GM18907 (cell line): ENCODE data around the gene DYRK1B.

ENCODE experiments used
- ATAC-seq: cut with Tn5 transposase; IDR thresholded peaks from one replicate; pipeline ENCODE4 v1.9.1; 2021; ENCODE audit warnings: mild to moderate bottlenecking, moderate library complexity; ENCODE audit not compliant: unreplicated experiment

DYRK1B gene

DNA sequence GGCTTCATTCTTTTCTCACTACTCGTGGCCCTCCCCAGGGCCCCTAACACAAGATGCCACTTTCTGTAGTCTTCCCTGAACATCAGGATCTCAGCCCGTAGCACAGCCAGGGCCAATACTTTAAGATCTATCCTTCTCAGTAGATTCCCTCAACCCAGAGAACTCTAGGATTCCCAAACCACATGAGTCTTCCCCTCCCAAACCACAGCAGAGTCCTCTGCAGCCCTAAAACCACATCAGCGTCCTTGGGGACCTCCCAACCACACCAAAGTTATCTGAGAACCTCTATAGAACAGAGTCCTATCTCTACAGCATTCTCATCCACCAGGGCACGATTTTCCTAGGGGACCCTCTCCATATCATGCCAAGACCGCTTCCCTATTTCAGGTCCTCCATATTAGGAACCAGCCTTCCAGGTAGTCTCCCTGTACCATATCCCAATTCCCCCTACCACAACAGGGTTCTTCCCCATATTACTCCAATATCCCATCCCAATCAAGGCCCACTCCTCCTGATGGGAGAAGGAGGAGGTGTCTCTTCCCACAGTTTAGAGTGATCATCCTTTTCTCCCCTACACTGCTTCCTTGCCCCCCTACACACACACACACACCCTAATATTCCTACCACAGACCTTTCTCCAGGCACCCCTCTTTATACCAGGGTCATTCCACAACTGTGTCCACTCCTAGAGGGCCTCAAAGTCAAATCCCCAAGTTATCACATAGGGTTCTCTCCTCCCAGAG is 1.4 kb downstream of the DYRK1B start:
- ATAC-seq = no peak

DNA sequence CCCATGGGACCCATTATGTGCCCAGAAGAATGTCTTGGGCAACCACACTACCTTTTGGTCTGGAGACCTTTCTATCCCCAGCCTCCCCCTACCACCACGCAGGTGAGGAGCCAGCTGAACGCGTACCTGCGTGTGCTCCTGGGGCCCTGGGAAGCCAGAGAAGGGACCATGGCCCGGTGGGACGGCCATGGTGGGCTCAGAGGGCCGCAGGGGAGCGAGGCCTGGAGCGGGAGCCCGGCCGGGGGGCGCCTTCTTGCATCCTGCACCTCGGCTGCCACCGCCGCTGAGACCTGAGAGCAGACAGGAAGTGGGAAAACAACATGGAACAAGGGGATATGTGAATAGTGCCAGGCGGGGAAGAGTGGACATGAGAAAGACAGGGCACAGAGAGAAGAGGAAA is 2.3 kb downstream of the DYRK1B start:
- no peak for ATAC-seq

DNA sequence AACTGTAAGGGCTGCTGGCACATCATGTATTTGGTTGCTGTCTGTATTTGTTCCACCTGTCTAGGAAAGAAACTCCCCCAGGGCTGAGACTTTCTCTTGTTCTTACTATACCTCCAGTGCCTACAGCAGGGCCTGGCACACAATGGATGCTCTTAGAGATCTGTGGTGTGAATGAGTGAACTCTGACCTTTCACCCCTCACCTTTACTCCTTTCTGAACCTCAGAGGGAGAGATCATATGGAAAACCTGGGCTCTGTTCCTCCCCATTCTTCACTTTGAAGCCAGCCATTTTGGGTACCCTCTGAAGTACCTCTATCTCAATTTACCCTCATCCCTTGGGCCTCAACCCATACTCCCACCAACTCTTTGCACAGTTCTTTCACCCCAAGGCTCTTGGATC is 3.1 kb downstream of the DYRK1B start:
- no peak for ATAC-seq

DNA sequence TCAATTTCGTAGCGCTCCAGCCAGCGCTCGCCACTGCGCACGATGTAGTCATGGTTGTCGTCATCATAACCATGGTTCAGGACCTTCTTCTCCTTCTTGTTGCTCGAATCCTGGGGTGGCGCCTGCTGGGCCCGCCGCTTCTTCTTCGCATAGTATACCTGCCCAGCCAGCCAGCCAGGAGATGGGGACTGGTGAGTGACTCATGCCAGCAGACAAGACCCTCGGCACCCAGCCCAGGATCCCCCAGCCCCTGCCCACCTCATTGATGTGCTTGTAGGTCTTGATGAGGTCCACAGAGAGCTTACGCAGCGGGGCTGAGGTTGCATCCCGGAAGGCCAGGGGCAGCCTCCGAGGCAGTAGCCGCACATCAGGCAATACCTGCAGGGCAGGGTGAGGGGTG is 3.6 kb downstream of the DYRK1B start:
- ATAC-seq = no peak

GRCh38 chr19:39829702-39830275 is 4.2 kb downstream of the DYRK1B start:
- no peak for ATAC-seq

DNA sequence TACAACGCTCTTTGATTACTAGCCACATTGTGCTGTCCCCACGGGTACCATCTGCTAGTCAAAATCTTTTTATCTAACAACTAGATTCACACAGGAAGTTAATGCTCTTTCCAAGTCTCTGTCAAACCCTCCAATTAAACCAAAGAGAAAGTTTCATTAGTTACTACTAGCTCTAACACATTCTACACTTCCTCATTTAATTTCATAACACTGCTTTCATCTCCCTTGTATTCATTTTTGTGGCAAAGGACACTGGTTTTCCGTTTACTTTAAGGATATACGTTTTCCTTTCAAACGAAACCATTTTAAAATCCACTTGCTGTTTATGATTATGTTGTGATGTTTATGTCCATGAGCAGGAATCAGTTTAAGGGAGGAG is 5.3 kb downstream of the DYRK1B start:
- no peak for ATAC-seq

DNA sequence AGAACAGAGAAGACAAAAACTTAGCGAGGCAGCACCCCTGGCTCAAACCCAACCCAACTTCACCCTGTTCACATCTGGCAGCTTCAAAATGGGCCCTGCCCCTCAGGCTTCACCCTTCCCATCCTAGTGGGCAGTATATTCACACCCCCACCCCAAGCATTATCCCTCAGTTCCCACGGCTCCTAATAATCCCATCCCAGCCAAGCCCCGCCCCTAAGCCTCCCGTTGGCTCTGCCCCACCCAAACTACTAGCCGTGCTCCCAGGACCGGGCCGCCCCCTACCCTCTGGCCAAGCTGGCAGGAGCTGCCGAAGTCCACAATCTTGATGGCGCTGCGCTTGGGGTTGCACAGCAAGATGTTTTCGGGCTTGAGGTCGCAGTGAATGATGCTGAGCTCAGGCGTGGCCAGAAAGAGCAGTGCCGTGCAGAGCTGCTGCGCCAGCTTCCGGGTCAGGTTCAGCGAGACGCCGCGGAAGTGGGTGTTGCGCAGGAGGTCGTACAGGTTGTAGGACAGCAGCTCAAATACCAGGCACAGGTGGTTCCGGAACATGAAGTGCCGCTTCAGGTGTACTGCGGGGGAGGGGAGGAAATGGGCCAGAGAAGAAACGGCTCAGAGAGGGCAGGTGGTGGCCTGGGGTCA is 5.8 kb downstream of the DYRK1B start:
- ATAC-seq = no peak

DNA sequence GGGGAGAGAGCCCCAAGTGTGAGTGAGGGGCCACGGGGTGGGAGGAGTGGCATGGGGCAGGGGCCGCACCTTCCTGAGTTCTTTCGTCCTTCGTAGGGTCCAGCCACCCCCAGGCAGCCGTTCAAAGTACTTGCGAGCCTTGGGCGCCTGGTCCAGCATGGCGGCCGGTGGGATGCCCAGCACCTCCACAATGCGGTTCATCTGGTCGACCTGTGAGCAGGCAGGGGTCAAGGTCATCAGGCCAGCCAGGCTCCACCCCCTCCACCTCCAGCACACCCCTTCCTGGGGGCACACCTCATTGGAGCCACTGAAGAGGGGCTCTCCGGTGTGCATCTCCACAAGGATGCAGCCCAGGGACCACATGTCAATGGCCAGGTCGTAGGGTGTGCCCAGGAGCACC is 6.7 kb downstream of the DYRK1B start:
- ATAC-seq = no peak

GRCh38 chr19:39826311-39826945 is 7.5 kb downstream of the DYRK1B start:
- no peak for ATAC-seq

DNA sequence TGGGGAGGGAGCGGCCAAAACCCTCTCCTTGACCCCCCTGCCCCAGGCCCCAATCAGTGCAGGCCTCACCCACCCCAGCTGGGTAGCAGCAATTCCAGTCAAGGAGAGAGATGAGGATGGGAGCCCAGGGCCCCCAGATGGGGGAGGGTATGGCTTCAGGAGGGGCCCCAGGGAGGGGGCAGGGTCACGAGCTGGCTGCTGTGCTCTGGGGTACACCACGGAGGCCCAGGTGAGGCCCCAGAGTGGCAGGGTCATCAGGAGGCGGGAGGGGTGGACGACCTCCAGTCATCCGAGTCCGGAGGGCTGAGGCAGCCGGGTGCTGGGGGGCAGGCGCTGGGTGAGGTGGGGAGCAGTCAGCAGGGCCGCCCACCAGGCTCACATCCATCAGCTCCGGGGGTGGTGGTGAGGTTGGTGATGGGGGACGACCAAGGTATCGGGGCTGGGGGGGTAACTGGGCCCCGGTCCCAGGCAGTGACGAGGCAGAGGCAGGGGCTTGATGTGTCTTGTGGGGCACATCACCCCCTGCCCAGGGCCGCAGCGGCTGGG is 8.4 kb downstream of the DYRK1B start:
- ATAC-seq = no peak

DNA sequence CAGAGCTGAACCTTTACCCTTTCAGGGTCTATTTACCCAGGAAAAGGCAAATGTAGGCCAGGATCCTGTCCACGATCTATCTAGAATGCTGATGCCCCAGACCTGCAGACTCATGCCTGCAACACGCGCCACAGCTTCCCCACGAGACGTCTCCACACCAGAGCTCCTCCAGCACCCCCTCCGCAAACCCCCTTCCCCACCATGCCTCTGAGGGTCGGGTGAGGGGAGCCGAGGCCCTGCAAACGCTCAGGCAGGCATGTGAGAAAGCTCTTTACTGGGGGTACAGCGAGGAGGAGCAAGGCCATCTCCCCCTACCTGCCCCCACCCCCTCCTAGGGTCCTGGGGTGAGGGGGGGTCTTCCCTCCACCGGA is 8.9 kb downstream of the DYRK1B start:
- no peak for ATAC-seq

DNA sequence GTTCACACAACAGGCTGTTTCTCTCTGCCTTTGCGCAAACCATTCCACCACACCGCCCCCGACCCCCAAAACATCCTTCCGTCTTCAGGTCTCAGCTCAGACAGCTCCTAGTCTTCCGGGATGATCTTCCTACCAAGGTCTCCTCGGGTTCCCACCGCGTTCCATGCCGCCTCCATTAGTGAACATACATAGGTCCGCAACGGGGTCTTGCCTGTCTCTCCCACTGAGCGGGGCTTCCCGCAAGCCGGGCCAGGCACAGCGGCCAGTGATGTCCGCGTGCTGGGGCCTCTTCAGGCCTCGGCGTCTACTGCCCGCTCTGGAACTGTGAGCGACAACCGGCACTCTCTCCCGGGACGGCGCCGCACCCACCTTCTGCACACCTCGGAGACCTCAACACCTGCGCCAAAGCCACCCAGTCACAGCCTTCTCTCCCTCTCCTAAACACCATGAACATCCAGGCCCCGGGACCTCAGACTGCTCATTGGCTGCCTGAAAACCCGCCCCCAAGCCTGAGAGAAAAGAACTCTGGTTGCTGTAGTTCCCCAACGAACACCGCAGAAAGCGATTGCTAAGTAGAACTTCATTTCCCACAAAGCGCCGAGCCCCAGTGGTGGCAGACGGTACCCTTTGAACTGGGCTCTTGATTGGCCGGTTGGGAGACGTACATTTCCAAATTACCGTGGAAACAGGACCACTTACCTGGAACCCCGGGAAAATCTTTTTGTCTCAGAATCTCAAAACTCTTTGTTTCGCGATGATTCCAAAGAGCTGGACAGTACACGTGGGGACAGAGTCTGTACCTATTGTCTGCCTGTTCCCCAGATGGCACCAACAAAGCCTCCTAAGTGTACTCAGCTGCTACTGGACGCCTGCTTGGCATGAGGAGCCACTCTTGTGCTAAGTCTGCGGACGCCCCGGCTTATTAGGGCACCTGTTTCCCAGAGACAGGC is 9.5 kb downstream of the DYRK1B start:
- ATAC-seq = peak; percentile 83

DNA sequence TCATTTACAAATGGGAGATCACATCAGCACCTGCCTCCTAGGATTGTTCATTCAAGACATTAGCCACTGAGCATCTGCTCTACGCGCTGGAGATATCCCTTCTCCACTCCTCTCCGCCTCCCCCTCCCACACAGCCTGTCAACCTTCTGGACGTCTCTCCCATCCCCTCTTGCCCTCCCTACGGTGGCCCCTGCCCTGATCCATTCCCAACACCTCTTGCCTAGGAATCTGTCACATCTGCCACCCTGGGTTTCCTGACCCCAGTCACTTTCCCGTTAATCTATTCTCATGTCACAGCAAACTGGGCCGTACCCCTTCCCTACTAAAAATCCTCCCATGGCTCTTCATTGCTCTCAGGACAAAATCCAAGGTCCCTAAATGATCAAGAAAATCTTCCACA is 10.3 kb downstream of the DYRK1B start:
- ATAC-seq = no peak

GRCh38 chr19:39820696-39821095 is 13.3 kb downstream of the DYRK1B start:
- ATAC-seq = no peak

- no peak for ATAC-seq
Measured at GRCh38 chr19:39819786-39820185, 14.2 kb downstream of the DYRK1B start.

DNA sequence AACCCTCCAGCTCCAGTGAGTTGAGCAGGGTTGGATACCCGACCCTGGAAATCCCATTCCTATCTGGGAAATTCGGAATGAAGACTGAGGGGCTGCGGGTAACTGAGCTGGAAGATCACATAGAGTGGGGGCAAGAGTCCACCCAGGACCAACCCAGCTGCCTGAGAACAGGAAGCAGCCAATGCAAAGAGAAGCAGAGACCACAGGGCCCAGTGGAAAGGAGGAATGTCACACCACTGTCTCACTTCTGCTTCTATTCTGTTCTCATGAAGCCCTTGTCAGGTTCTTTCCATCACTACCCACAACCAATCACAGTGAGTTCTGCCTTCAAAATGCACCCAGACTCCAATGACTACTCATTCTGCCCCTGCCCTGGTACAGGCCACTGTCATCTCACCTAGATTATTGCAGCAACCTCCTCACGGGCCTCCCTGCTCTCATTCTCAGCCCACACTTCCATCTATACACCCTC is 15.3 kb downstream of the DYRK1B start:
- peak; percentile 63 for ATAC-seq

DNA sequence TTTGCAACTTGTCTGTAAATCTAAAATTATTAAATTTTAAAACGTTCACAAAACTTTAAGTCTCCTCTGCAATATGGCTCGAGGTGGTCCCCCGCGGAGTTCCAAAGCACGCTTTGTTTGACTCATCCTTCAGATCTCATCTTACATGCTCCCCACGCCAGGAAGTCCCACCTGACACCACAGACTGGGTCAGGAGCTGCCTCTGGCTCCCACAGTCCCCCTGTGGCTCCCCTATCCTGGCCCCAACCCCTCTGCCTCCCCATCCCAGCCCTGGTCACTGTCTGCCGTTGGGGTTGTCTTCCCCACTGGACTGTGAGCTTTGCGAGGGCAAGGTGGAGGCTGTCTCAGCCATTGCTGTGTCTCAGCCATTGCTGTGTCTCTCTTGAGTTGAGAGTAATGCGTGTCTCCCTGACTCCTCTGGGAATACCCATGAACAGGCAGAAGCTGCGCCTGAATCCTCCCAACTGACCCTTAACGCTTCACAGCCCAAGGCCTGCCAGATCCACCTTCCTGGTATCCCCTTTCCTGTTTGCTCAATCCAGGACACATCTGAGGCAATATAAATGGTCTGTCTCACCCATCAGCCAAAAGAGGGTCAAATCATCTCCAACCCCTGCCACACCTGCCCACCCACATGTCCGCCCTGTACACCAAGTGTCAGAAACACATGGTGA is 15.9 kb downstream of the DYRK1B start:
- ATAC-seq = no peak

- no peak for ATAC-seq
Measured at GRCh38 chr19:39816287-39817048, 17.5 kb downstream of the DYRK1B start.

GRCh38 chr19:39814595-39814994 is 19.4 kb downstream of the DYRK1B start:
- no peak for ATAC-seq
